HFFc6 (cell line): ENCODE results near the gene YPEL1. TPM values are rescaled to one million over a fixed set of nuclear protein-coding genes. Genes with fewer than 3 reads are reported as not detected.

ENCODE experiments used
- DNase-seq: peaks from one replicate; pipeline ENCODE4 v3.0.0-alpha.2; 2018
- H3K27ac Mint-ChIP-seq: 2 replicates; pipeline ENCODE4 v1.8.0; 2020; ENCODE audit warnings: mild to moderate bottlenecking, mixed read lengths
- H3K27me3 Mint-ChIP-seq: 2 replicates; pipeline ENCODE4 v1.8.0; 2021; ENCODE audit warnings: mild to moderate bottlenecking, moderate library complexity, mixed read lengths; ENCODE audit not compliant: insufficient read depth
- H3K36me3 Mint-ChIP-seq: 2 replicates; pipeline ENCODE4 v1.8.0; 2021; ENCODE audit warnings: low read depth, mixed read lengths
- H3K4me1 Mint-ChIP-seq: 2 replicates; pipeline ENCODE4 v1.8.0; 2020; ENCODE audit warnings: low read depth, mixed read lengths
- H3K4me3 Mint-ChIP-seq: 2 replicates; pipeline ENCODE4 v1.8.0; 2020; ENCODE audit warnings: mild to moderate bottlenecking, moderate library complexity, mixed read lengths
- H3K9me3 Mint-ChIP-seq: 2 replicates; pipeline ENCODE4 v1.8.0; 2020; ENCODE audit warnings: mild to moderate bottlenecking, mixed read lengths
- total RNA-seq, 6 experiments: library from RNA; stranded (reverse); fragmentation: NEBNext Ultra II Directional; extraction: Animal tissue kit (Norgen Biotek cat#: 25700); gene quantifications; 2 replicates in 1 of 6; 3 replicates in 5 of 6; pipeline ENCODE4 v1.2.3, GENCODE V29; 2021
- TF ChIP-seq, protein P1 (sequence below): fragments of 200-600 bp; sonication (generic); IDR thresholded peaks from 2 replicates; pipeline ENCODE4 v1.5.0; 2021; ENCODE audit warnings: antibody characterized with exemption, mild to moderate bottlenecking

The YPEL1 gene
- total RNA-seq, 6 experiments from 2014 or later: 0.17 to 0.38 (median 0.20) TPM; not detected in 1

DNA sequence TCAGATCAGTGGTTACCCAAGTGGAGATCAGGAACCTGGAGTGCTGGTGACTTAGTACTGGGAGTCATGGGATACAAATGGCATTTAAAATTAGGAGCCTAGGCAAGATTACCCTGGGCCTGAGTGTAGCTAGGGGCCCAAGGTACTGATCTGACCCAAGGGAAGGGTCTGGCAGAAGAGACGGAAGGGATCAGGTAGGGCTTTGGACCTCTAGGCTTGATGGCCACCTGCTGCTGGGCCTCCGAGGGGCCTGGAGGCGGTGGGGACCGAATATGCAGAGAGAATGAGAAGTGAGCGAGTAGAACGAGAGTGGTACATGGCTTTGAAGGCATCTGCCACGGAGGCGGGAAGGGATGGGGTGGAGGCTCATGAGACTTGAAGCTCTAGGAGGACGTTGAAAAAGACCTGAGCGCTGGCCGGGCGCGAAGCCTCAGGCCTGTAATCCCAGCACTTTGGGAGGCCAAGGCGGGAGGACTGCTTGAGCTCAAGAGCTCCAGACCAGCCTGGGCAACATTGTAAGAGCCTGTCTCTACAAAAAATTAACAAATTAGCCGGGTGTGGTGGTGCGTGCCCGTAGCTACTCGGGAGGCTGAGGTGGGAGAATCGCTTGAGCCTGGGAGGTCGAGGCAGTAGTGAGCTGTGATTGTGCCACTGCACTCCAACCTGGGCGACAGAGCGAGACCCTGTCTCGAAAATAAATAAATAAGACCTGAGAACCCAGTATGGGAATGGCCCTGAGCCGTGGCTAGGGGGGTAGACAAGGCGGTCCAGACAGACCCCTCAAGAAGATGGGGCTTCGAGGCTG lies 70.3 kb downstream of the YPEL1 start:
- H3K36me3 Mint-ChIP-seq: peaks cover 5% of the 10 kb centered on the region
- TF ChIP-seq, protein P1, sequence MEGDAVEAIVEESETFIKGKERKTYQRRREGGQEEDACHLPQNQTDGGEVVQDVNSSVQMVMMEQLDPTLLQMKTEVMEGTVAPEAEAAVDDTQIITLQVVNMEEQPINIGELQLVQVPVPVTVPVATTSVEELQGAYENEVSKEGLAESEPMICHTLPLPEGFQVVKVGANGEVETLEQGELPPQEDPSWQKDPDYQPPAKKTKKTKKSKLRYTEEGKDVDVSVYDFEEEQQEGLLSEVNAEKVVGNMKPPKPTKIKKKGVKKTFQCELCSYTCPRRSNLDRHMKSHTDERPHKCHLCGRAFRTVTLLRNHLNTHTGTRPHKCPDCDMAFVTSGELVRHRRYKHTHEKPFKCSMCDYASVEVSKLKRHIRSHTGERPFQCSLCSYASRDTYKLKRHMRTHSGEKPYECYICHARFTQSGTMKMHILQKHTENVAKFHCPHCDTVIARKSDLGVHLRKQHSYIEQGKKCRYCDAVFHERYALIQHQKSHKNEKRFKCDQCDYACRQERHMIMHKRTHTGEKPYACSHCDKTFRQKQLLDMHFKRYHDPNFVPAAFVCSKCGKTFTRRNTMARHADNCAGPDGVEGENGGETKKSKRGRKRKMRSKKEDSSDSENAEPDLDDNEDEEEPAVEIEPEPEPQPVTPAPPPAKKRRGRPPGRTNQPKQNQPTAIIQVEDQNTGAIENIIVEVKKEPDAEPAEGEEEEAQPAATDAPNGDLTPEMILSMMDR: no peak
- no peaks in the 10 kb centered on the region for H3K9me3 Mint-ChIP-seq
- peak overlapping the region; percentile 98 for H3K4me3 Mint-ChIP-seq
- DNase-seq: no peak
- H3K27ac Mint-ChIP-seq: peak overlapping the region; percentile 96
- H3K4me1 Mint-ChIP-seq: peaks cover 18% of the 10 kb centered on the region
- peaks cover 13% of the 10 kb centered on the region for H3K27me3 Mint-ChIP-seq

DNA sequence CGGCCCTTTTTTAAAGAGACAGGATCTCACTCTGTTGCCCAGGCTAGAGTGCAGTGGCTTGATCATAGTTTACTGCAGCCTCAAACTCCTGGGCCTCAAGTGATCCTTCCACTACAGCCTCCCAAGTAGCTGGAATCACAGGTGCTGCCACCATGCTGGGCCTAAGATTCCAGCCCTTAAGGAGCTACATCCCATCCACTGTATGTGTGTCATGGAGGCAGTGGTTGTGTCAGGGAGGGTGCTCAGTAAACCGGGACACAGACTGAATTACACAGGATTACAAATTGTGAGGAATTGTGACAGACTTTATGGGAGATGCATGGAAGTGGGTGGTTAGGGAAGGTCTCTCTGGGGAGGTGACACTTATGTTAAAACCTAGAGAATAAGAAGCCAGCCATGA lies 71.9 kb downstream of the YPEL1 start:
- Mint-ChIP-seq H3K27me3 (peaks cover 13% of the 10 kb centered on the region), H3K9me3 (no peaks in the 10 kb centered on the region), H3K4me1 (peaks cover 18% of the 10 kb centered on the region), H3K4me3 (peak overlapping the region; percentile 4; the same call in 1 of the 2 replicates), H3K27ac (no peak overlapping the region), H3K36me3 (peaks cover 5% of the 10 kb centered on the region)
- TF ChIP-seq, protein P1: no peak
- DNase-seq: no peak

DNA sequence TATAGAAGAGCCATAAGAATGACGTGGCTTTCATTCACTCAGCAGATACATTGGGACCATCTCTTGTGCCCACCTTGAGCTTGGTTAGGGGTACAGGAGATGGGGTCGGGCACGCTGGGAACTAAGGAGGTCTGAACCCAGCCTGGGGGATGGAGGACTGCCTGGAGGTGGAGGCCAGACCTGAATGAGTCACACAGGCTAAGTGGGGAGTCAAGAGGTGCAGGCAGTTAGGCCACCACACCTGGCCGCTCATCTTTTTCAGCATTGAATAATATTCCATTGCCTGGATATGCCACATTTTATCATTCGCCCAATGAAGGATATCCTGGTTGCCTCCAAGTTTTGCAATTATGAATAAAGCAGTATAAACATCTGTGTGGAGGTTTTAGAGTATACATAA lies 73.6 kb downstream of the YPEL1 start:
- no peak for DNase-seq
- peaks cover 16% of the 10 kb centered on the region for H3K27me3 Mint-ChIP-seq
- no peaks in the 10 kb centered on the region for H3K9me3 Mint-ChIP-seq
- no peak overlapping the region for H3K27ac Mint-ChIP-seq
- peaks cover 13% of the 10 kb centered on the region for H3K4me1 Mint-ChIP-seq
- H3K4me3 Mint-ChIP-seq: no peak overlapping the region
- TF ChIP-seq, protein P1: no peak
- no peaks in the 10 kb centered on the region; the same call in 1 of the 2 replicates for H3K36me3 Mint-ChIP-seq

DNA sequence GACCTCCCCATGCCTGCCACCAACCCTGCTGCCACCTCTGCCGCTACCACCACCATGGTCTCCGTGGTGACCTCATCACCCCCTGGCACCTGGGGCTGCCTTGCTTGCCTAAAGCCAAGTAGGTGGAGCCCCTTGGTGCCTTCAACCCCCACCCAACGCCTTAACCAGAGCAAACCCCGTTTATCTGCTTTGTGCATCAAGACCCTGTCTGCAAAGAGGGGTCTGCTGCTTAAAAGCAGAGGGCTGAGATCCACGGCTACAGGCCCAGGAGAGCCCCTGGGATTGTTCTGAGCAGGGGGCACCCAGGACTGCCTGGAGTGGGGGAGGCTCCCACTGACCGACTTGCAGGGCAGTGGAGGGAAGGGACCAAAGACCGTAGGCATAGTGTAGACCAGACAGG lies 74.7 kb downstream of the YPEL1 start:
- H3K36me3 Mint-ChIP-seq: no peaks in the 10 kb centered on the region
- H3K27me3 Mint-ChIP-seq: peaks cover 12% of the 10 kb centered on the region
- H3K4me3 Mint-ChIP-seq: no peak overlapping the region
- H3K9me3 Mint-ChIP-seq: no peaks in the 10 kb centered on the region
- no peak for DNase-seq
- TF ChIP-seq, protein P1: no peak
- peaks cover 15% of the 10 kb centered on the region for H3K4me1 Mint-ChIP-seq
- no peak overlapping the region for H3K27ac Mint-ChIP-seq

DNA sequence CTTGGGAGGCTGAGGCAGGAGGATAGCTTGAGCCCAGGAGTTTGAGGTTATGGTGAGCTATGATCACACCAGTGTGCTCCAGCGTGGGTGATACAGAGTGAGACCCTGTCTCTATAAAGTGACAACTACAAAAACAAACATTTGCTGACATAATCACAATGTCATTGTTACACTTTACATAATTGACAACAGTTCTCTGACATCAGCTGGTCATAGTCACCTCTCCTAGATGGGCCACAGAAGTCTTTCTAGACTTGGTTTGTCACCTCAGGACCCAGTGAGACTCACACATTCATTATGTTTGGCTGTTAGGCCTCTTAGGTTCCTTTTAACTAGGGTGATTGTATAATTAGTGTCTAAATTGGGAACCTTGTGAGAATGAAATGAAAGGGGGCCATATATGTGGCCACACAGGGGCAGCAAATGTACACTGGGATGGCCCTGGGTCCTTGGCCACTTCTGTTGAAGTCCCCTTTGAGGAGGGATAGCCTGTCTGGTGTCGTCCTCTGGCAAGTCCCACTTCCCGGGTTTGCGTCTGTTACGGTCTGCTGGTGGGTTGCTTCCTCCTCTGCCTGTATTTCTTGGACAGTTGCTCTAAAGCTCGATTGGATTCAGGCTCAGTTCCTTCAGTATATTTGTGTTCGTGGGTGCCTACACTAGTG lies 75.6 kb downstream of the YPEL1 start:
- Mint-ChIP-seq H3K27ac (no peak overlapping the region), H3K4me3 (no peak overlapping the region), H3K27me3 (peaks cover 12% of the 10 kb centered on the region), H3K36me3 (no peaks in the 10 kb centered on the region), H3K4me1 (peaks cover 11% of the 10 kb centered on the region), H3K9me3 (no peaks in the 10 kb centered on the region)
- no peak for DNase-seq
- TF ChIP-seq, protein P1: no peak
